GM19463 (cell line): ENCODE measurements around the gene GDF7.

Source experiments
- ATAC-seq: cut with Tn5 transposase; IDR thresholded peaks from one replicate; pipeline ENCODE4 v1.9.1; 2021; ENCODE audit warnings: mild to moderate bottlenecking, moderate library complexity; ENCODE audit not compliant: unreplicated experiment

The GDF7 gene

GRCh38 chr2:20627712-20628380 is 39.1 kb upstream of the GDF7 start:
- ATAC-seq: no peak

GRCh38 chr2:20629181-20629580 is 37.8 kb upstream of the GDF7 start:
- ATAC-seq: no peak

GRCh38 chr2:20629581-20630171 is 37.3 kb upstream of the GDF7 start:
- no peak for ATAC-seq

- no peak for ATAC-seq
Observed at GRCh38 chr2:20630967-20631366, 36.0 kb upstream of the GDF7 start.

GRCh38 chr2:20631617-20632307 is 35.2 kb upstream of the GDF7 start:
- ATAC-seq: no peak

GRCh38 chr2:20632446-20632990 is 34.4 kb upstream of the GDF7 start:
- no peak for ATAC-seq

- no peak for ATAC-seq
Observed at GRCh38 chr2:20633001-20633400, 33.9 kb upstream of the GDF7 start.

GRCh38 chr2:20633794-20634506 is 33.0 kb upstream of the GDF7 start:
- no peak for ATAC-seq

GRCh38 chr2:20634507-20635112 is 32.3 kb upstream of the GDF7 start:
- ATAC-seq: no peak

GRCh38 chr2:20635113-20635510 is 31.8 kb upstream of the GDF7 start:
- no peak for ATAC-seq

GRCh38 chr2:20635675-20636584 is 31.0 kb upstream of the GDF7 start:
- ATAC-seq: peak; percentile 68

GRCh38 chr2:20637147-20637546 is 29.8 kb upstream of the GDF7 start:
- ATAC-seq: no peak

GRCh38 chr2:20638014-20638413 is 28.9 kb upstream of the GDF7 start:
- no peak for ATAC-seq

GRCh38 chr2:20638646-20639430 is 28.1 kb upstream of the GDF7 start:
- no peak for ATAC-seq

- no peak for ATAC-seq
Observed at GRCh38 chr2:20640411-20641122, 26.4 kb upstream of the GDF7 start.

GRCh38 chr2:20641123-20641985 is 25.6 kb upstream of the GDF7 start:
- no peak for ATAC-seq
